Measurements from ENCODE around the gene PTPN20.

DNA sequence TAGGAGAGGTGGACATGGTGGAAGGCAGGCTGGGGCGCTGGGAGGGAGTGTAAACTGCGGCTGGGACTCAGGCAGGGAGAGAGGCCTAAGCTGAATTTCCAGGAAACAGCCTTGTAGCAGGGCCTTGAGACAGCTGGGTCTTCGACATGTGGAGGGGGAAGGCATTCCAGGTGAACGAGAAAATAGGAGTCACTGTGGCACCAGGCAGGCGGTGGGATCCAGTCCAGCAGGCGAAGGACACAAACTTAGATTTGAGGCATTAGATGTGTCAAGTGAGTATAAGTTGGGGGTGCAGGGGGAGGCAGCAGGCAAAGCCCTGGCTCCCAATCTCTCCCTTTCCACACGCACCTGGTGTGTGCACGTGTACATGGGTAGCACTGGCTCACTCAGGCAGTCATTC, 105.3 kb downstream of the PTPN20 start:
- TF ChIP-seq, protein P1, sequence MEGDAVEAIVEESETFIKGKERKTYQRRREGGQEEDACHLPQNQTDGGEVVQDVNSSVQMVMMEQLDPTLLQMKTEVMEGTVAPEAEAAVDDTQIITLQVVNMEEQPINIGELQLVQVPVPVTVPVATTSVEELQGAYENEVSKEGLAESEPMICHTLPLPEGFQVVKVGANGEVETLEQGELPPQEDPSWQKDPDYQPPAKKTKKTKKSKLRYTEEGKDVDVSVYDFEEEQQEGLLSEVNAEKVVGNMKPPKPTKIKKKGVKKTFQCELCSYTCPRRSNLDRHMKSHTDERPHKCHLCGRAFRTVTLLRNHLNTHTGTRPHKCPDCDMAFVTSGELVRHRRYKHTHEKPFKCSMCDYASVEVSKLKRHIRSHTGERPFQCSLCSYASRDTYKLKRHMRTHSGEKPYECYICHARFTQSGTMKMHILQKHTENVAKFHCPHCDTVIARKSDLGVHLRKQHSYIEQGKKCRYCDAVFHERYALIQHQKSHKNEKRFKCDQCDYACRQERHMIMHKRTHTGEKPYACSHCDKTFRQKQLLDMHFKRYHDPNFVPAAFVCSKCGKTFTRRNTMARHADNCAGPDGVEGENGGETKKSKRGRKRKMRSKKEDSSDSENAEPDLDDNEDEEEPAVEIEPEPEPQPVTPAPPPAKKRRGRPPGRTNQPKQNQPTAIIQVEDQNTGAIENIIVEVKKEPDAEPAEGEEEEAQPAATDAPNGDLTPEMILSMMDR (IDR thresholded peaks at IDR 0.05): no peak
- no peak for TF ChIP-seq POLR2A (IDR thresholded peaks at IDR 0.05)

Data from body of pancreas (tissue), 4 donors.